HG03469 (cell line): Measurements from ENCODE around the gene GSK3A.

Experiments used
- ATAC-seq: cut with Tn5 transposase; IDR thresholded peaks from one replicate; pipeline ENCODE4 v1.9.1; 2021; ENCODE audit warnings: mild to moderate bottlenecking, moderate library complexity, moderate number of reproducible peaks; ENCODE audit not compliant: unreplicated experiment

The GSK3A gene

DNA sequence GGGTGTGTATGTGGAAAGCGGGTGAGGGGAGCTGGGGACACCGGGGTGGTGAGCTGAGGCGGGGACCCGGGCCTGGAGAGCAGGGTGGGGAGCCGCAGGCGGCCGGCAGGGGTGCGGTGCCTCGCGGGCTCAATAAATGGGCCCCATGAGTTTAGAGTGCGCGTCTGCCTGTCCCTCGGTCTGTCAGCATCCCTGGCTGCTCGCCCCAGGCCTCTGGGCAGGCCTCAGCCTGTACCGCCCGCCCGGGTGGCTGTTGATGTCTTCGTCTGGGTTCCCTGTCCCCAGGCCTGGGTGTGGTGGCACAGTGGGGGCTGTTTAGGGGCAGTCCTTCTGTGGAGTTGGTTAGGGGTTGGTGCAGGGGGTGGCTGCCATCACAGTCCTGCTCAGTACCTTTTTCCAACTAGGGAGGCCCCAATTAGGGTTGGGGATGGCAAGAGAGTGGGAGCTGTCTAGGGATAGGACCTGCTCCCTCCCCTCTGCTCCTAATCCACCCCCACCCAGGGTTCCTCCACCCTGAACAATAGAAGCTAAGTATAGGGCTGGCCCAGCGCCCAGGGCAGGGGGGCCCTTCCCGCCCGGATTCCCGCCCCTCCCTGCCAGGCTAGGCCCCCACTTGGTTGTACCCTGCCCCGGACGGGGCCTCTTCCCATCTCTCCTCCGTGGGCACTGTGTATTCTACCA lies 38.9 kb upstream of the GSK3A start:
- no peak for ATAC-seq

DNA sequence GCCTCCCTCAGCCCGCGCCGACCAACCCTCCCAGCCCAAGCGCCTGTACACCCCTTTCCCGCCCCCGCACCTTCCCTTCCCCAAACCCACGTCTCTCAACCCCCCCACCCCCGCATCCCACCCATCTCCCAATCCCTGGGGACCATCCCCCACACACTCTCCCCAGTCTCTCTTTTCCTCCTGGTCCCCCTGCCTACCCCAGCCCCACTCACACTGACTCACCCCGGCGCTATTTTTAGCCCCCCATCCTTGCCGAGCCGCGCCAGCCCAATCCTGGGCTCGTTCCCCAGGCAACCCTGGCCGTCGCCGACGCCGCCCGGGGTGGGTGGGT lies 38.4 kb upstream of the GSK3A start:
- ATAC-seq: no peak

DNA sequence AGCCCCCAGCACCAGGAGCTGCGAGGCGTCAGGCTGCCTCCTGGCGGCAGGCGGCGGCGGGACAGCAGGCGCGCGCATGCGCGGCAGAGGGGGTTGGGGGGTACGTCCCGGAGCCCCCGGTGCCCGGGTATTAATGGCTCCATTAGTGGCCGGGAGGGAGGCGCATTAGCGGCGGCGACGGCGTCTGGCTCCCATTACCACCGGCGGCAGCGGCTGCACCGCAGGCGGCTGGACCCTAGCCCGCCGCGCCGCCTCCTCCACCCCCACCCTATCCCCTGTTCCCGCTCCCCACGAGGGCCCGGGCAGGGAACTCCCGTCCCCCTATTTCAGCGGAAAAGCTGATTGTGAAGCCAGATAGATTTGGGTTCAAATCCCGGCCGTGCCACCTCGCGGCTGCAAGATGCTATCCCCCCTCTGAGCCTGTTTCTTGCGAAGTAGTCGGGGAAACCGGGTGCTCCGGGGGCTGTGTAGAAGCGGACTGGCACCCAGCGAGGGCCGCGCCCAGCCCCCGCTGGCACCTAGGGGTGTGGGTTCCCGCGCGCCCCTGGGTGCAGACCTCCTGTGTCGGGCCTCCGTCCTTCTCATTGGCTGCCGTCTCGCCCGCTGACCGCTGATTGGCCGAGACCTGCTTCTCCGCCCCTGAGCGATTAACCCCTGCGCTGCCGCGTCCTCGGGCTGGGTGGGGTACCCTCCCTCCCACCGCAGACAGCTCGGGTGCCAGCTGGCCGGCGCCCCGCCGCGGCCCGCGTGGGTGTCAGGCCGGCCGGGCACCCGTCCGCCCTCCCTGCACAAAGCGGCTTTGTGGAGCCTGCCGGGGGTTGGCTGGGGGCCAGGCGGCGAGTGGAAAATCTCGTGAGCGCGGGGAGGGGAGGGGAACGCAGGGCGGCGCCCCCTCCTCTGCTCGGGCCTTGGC lies 37.8 kb upstream of the GSK3A start:
- no peak for ATAC-seq

DNA sequence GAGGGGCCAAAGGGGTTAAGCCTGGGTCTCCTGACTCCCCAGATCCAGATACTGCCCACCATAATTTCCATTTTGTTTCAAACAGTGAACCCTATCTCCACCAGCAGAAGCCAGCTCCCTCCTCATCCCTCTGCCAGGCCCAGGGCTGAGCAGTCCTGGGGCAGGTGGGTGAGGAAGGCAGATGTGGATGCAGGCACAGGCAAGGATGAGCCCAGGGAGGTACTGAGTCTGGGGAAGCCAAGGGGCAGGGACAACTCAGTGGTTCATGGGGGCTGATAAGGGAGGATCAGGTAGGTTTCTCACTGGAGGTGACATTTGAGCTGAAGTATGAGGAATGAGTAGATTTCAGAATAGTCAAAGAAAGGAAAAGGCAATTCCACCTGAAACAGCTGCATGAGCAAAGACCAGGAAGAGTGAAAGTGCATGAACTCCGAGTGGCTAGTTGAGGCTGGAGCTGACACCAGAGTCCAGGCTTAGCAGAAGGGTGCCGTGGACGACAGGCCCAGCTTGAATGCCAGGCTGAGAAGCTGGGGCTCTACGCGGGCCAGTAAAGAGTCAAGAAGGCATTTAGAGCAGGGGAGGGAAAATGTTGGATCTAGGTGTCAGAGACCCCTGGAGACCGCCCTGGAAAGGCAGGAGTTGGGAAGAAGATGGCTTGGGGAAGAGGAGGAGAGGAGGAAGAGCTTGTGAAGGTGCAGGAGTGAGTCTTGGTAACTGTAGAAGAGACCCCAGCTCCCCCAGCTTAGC lies 36.9 kb upstream of the GSK3A start:
- ATAC-seq: no peak

DNA sequence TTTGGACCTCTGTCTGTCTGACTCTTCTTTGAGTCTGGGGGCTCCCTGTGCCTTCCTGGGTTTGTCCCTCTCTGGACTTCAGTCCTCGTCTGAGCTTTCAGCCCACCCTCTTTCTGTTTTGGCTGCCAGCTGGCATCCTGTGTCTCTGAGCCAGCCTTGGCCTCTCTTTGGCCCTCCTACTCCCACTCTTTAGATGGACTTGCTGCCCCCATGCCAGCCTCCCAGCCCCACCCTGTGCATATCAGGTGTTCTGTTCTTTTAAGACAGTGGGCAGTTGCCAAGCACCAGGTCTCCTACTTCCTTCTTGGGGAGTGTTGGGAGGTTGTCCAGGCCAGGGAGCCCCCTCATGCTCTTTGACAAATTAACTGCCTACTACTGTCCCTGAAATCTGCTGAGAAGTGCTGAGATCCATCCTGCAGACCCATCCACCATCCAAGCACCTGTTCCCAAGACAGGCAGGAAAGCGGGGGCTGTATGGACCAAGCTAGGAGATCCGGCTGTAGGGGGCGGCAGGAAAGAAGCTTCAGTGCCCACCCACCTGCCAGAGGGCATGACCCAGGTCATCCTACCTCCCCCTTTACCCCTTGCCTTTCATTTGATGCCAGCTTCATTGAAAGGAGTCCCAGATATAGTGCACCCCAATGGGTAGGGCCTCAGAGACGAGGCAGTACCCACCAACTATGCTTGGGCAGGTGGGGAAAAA lies 36.2 kb upstream of the GSK3A start:
- ATAC-seq: no peak

DNA sequence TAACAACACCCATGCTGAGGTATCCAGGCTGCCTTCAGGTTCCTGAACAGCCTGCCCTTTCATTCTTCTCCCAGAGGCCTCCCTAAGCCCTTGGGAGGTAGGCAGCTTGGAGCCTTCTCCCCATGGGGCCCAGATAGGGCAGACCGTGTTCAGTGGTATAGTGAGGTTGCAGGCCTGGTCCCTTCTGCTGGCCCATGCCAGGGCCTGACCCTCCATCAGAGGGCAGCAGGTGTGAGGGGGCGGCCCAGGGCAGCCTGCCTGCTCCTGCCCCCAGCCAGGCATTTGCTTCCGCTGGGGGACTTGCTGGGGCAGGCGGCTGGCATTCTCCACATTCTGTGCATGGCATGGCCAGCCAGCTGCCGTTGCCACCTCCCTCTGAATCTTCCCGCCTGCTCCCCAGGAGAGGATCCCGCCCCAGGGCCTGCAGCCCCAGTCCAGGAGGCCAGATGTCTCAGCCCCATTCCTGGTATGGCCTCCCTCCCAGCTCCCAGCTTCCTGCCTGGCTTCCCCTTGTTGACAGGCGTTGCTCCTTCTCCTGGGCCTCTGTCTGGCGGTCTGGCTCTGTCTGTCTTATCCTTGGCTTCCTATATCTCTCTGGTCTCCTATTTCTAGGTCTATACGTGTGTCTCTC lies 35.5 kb upstream of the GSK3A start:
- no peak for ATAC-seq

DNA sequence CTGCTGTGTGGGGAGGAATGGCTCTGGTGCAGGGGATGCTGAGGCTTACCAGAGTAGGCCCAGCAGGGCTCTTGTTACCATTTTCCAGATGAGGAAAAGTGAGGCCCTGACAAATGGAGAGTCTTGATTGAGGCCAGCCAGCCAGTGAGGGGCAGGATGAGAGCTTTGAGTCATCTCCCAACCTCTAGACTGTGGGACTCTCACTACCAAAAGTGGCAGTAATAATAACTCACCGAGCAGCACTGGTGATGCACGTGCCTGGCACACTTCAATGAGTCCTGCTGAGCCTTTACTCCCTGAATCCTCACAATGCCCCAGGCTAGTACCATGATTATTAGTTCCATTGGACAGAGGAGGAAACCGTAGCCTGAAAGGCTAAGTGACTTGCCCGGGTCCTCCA lies 34.4 kb upstream of the GSK3A start:
- ATAC-seq: no peak

DNA sequence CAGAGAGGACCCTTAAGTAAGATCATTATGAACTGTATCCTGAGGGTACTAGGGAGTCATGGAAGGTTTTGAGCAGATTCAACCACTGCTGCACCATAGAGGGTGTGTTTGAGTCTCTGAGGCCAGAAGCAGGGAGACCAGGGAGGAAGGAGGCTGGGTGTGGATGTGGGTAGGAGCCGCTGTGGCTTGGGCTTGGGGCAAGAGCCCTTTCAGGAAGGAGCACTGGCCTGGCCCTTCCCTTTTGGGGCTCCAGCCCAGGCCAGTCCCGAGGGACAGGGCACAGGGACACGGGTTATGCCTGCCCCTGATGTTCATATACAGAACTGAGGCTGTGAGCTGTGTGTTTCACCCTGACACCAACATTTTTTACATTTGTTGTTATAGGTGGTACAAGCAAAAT lies 33.9 kb upstream of the GSK3A start:
- ATAC-seq: no peak

DNA sequence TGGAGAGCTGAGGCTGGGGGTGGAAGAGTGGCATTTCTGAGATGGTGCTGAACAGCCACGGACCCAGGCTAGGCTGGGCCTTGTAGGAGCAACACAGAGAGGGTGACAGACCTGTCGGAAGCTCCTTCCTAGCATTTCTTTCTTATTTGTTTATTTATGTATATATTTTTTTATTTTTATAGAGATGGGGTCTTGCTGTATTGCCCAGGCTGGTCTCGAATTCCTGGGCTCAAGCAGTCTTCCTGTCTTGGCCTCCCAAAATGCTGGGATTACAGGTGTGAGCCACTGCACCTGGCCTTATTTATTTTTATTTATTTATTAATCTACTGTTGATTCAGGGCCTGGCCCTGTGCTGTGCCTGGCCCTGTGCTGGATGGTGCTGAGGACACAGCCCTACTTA lies 33.1 kb upstream of the GSK3A start:
- no peak for ATAC-seq

DNA sequence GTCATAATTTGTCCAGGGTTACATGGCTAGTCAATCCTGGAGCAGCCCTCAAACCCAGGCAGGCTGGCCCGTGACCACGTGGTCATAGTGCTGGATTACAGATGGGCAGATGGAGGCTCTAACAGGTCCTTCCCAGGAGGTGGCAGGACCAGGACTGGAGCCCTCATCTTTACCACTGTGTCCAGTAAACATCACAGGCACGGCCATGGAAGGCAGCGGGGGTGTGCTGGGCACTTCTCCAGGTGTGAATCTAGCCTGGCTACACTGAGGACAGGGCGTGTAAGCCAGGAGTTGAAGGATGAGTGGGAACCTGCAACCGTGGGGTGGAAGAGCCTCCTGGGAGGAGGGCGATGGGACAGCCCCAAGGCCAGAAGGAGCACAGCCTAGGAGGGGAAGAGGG lies 32.7 kb upstream of the GSK3A start:
- no peak for ATAC-seq

DNA sequence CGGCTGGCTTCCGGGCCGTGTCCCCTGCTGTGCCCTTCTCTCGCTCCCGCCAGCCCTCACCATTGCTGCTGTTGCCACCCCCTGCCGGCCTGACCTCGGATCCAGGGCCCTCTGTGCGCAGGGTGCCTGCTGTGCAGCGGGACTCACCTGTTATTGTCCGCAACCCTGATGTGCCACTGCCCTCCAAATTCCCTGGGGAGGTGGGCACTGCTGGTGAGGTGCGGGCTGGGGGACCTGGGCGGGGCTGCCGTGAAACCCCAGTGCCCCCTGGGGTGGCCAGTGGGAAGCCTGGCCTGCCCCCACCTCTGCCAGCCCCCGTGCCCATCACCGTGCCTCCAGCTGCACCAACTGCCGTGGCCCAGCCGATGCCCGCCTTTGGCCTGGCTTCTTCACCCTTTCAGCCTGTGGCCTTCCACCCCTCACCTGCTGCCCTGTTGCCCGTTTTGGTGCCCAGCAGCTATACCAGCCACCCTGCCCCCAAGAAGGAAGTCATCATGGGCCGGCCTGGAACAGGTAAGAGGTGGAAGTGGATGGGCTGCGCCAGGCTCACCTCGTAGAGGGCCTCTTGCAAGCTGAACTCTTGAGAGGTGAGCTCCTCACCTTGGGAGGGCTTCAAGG lies 31.8 kb upstream of the GSK3A start:
- no peak for ATAC-seq

DNA sequence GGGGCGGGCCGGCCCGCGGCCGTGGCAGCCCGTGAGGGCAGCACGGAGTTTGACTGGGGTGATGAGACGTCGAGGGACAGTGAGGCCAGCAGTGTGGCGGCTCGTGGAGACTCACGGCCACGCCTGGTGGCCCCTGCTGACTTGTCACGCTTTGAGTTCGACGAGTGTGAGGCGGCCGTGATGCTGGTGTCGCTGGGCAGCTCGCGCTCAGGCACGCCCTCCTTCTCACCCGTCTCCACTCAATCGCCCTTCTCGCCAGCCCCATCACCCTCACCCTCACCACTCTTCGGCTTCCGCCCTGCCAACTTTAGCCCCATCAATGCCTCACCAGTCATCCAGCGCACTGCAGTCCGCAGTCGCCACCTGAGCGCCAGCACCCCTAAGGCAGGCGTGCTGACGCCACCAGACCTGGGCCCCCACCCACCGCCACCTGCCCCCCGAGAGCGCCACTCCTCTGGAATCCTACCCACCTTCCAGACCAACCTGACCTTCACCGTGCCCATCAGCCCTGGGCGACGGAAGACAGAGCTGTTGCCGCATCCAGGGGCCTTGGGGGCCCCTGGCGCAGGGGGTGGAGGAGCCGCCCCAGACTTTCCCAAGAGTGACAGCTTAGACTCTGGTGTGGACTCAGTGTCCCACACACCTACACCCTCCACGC lies 31.1 kb upstream of the GSK3A start:
- ATAC-seq: no peak

DNA sequence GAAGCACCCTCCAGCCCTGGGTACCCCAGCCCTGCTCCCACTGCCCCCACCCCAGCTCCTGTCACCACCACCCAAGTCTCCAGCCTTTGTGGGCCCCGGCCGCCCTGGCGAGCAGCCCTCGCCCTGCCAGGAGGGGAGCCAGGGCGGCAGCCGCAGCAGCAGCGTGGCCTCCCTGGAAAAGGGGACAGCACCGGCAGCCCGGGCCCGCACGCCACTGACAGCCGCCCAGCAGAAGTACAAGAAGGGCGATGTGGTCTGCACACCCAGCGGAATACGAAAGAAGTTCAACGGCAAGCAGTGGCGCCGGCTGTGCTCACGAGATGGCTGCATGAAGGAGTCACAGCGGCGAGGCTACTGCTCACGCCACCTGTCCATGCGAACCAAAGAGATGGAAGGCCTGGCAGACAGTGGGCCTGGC lies 30.6 kb upstream of the GSK3A start:
- ATAC-seq: no peak

DNA sequence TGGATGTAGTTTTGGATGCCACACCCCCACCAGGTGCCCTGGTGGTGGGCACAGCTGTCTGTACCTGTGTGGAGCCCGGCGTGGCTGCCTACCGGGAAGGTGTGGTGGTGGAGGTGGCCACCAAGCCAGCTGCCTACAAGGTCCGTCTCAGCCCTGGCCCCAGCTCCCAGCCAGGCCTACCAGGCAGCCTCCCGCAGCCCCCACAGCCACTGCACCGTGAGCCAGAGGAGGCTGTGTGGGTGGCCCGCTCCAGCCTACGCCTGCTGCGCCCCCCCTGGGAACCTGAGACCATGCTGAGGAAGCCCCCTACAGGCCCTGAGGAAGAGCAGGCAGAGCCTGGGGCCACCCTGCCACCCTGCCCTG lies 30.1 kb upstream of the GSK3A start:
- ATAC-seq: no peak

DNA sequence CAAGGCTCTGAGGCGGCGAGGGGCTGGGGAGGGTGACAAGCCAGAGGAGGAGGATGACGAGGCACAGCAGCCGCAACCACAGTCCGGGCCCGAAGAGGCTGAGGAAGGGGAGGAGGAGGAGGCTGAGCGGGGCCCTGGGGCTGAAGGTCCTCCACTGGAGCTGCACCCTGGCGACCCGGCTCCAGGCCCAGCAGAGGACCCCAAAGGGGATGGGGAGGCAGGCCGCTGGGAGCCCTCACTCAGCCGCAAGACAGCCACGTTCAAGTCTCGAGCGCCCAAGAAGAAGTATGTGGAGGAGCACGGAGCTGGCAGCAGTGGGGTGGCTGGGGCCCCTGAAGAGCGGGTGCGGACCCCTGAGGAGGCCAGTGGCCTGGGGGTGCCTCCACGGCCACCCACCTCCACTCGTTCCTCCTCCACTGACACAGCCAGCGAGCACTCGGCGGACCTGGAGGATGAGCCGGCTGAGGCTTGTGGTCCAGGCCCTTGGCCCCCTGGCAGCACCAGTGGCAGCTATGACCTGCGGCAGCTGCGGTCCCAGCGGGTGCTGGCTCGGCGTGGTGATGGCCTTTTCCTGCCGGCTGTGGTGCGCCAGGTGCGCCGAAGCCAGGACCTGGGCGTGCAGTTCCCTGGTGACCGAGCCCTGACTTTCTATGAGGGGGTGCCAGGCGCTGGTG lies 29.6 kb upstream of the GSK3A start:
- ATAC-seq: no peak

DNA sequence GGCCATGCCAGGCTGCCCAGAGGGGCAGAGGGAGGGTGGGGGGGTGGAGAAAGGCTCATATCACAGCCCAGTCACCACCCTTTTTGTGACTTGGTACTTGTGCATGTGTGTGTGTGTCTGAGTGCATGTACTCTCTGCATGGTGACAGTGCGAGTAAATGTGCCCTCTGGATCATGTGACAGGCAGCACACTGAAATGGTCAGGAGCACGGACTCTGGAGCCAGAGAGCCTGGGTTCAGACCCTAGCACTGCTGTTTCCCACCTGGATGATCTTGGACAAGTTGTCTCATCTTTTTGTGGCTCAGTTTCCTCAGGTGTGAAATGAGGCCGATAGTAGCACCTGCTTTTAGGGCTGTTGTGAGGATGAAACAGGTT lies 28.6 kb upstream of the GSK3A start:
- ATAC-seq: no peak

DNA sequence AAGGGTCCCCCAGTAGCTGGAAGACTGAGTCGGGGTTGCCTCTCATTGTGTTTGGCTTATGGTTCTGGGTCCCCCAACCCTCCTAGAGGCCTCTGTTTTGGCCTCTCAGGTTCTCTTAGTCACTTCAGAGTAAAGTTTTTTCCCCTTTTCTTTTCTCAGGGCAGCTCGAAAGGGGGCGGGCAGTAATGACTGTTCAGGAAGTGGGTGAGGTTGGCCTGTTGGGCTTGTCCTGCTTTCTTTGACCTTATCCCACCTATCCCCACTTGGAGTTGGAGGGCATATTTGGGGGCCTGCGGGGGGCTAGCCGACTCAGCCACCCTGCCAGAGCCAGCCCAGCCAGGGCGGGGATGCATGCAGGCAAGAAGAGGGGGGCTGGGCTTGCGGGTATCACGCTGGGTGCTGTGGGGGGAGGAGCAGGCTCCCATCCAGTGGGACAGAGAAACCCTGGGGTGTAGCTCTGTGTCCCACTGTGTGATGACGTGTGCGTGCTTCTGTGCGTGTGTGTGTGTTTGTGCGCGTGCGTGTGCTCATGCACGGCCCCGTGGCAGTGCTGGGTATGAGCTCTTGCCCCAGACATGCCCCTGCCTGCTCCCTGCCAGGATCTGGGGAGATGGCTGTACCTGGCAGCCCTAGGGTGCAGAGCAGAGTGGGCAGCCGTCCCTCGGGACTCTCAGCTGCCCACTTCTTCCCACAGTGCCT lies 28.1 kb upstream of the GSK3A start:
- ATAC-seq: no peak

DNA sequence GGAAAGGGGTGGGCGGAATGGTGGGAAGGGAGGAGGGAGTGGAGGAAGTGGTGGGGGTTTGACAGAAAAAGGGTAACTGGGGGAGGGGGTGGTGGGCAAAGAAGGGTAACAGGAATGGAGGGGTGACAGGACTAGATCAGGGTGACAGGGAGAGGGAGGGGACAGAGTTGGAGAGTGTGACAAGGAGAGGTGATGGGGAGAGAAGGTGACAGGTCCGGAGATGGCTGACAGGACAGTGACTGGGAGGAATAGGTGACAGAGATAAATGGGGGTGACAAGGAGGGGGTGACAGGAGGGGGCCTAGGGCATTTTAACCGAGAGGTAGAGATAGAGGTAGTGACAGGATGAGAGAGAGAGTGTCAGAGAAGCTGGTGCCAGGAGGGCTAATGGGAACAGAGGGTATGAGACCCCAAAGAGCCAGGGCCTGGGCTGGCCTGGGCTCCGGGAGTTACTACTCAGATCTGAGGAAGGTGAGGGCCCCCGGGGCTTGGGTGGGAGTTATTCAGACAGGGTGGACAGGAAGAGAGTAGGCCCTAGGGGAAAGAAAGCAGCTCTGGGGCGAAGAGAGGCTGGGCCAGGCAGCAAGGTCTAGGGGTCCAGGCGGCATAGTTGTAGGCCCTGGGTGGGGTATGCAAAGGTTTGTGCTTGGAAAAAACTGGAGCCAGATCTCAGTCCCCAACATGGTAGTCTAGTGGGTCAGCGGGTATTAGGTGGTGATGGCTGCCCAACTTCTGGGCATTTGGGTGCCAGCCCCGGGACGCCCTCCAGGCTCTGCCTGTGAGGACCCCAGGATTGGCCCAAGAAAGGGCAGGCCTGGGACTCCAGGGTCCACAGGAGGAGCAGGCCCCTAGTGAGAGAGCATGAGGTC lies 27.3 kb upstream of the GSK3A start:
- ATAC-seq: no peak
